HG02884 (cell line): ENCODE results near the gene CREB5.
"Not testable (repeated sequence)": the region's sequence is repeated elsewhere in the genome, so short reads cannot be mapped to it uniquely, and the experiment has no call there.

Experiments used
- ATAC-seq: cut with Tn5 transposase; IDR thresholded peaks from one replicate; pipeline ENCODE4 v1.9.1; 2021; ENCODE audit warnings: mild to moderate bottlenecking, moderate library complexity; ENCODE audit not compliant: unreplicated experiment

CREB5 gene

GRCh38 chr7:28799619-28800018 is 387.3 kb downstream of the CREB5 start:
- ATAC-seq, result no peak

DNA sequence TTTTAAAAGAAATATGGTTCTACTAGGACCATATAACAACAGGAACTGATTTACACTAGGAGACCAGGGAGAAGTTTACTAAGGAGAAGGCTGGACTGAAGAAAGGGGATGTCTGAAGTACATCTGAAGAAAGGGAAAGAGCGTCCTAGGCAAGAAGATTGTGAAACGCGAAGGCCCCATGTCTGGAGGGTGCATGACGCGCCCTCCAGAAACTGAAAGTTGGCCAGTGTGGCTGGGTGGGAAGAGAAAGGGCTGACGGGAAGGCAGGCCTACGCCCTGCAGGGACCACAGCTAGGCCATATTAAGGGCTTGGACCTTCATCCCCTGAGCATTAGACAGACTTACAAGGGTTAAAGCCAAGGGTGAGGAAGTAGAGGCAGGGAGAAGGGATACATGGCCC is 387.8 kb downstream of the CREB5 start:
- ATAC-seq, result no peak

DNA sequence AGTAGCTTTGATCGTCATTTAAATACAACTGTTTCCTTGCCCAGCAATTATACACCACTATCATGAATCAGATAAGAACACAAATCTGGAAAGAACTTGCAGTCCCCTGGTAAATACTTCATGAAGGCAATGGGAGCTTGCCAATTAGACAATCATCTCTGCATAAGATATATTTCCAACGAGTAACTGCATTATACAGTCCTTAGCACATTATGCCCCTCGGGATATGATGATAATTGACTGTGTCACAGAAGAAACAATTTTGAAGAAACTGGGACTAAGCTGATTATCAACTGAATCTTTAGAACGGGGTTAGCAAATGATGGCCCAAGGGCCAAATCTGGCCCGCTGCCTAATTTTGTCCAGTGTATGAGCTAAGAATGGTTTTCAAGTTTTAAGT is 390.1 kb downstream of the CREB5 start:
- ATAC-seq, result no peak

- no peak for ATAC-seq
These were observed 391.8 kb downstream of the CREB5 start for GRCh38 chr7:28804157-28804556.

DNA sequence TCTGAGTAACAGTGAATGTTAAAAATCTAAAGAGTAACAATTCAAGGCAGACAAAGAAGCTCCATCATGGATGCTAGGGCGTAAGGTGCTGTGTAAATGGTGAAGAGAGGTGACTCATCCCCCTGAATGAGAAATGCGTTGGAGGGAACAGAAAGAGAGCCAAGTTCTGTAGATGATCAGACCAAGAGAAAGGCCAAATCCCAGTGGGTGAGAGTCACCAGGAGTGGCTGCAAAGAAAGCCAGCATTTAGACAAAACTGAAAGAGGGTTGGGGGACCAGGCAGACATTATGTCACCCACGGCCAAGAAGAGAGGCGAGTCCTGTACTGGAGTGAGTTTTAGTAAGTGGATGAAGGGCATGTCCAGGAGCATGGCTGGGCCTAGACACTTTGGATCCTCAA is 392.7 kb downstream of the CREB5 start:
- ATAC-seq, result no peak

- no peak for ATAC-seq
These were observed 394.5 kb downstream of the CREB5 start for GRCh38 chr7:28806841-28807240.

GRCh38 chr7:28807396-28807994 is 395.2 kb downstream of the CREB5 start:
- no peak for ATAC-seq

GRCh38 chr7:28808796-28809533 is 396.6 kb downstream of the CREB5 start:
- no peak for ATAC-seq

DNA sequence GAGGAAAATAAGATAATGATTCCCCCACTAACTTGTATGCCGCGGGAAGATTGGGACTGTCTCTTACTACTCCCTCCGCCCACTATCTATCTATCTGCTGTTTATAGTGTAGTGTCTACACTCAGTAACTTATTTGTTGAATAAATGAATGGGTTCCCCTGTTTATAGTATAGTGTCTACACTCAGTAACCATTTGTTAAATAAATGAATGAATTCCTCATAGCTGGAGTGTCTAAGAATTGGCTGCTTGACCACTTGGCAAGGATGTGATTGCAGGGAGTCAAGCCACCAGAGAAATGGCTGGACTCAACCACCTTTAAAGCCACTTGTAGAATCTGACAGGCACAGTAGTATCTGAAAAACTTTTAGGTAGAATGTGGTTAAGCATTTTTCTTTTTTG is 398.7 kb downstream of the CREB5 start:
- ATAC-seq, result no peak

- ATAC-seq, result no peak
These were observed 399.5 kb downstream of the CREB5 start for GRCh38 chr7:28811701-28812430.

DNA sequence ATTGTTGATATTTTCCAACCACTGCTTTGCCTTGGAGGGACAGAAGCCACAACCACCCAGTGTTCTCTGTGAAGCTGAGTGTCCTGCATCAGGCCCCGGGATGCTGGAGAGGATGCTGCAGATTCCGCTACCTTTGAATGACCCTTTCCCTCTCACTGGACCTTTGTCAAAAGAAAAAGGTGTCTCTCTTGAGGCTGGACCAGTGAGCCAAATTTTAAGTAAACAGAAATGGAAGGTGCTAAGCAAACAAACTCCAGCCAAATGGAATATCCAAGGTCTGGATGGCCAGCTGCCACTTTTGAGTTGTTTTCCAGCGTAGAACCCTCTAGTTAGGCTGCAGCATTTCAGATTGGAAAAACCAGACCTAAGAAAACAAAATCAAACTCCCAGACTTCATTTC is 400.3 kb downstream of the CREB5 start:
- no peak for ATAC-seq

- no peak for ATAC-seq
These were observed 401.1 kb downstream of the CREB5 start for GRCh38 chr7:28813243-28813962.

- peak; percentile 16 for ATAC-seq
These were observed 403.1 kb downstream of the CREB5 start for GRCh38 chr7:28815369-28815927.

DNA sequence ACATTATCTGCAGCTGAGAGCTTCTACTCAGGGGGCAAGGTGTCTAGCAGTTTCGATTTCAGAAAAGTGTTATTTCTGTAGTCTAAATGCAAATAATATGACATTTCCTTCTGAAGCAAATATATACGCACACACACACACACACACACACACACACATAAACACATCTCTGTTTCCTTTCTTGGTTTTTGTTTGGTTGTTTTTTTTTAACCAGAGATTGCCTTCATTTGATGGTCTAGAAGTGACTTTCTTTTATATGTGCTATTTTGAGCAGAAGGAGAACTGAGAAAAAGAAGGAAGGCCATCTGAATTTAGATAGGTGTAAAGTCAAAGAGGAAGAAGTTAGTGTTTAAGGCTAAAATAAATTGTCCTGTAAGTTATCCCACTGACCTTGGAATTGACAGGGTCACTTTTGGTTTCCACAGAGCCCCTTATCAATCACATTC is 403.6 kb downstream of the CREB5 start:
- ATAC-seq, result peak; percentile 86

DNA sequence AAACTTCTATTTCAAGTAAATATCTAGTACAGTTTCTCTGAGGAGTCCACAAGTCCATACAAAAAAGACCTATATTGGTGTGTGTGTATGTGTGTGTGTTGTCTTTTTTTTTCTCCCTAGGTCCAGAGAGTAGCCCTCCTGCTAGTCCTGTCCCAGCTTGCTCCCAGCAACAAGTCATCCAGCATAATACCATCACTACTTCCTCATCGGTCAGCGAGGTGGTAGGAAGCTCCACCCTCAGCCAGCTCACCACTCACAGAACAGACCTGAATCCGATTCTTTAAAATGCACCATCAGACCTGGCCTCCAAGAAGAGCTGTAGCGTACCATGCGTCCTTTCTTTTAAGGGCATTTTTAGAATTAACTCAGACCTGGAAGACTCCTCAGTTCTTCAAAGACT is 406.7 kb downstream of the CREB5 start:
- no peak for ATAC-seq

- ATAC-seq, result no peak
These were observed 411.3 kb downstream of the CREB5 start for GRCh38 chr7:28823582-28823981.

DNA sequence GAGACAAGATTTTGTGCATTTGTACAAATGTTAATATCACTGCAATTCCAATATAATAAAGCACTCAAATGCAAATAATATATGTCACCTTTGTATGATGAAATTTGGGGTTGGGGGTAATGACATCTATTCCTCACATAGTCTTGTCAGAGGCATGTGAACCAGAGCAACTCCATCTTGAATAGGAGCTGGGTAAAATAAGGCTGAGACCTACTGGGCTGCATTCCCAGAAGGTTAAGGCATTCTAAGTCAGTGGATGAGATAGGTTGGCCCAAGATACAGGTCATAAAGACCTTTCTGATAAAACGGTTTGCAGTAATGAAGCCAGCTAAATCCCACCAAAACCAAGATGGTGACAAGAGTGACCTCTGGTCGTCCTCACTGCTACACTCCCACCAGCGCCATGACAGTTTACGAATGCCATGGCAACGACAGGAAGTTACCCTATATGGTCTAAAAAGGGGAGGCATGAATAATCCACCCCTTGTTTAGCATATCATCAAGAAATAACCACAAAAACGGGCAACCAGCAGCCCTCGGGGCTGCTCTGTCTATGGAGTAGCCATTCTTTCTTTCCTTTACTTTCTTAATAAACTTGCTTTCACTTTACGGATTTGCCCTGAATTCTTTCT is 413.6 kb downstream of the CREB5 start:
- ATAC-seq, result not testable (repeated sequence)

- no peak for ATAC-seq
These were observed 418.5 kb downstream of the CREB5 start for GRCh38 chr7:28830846-28831245.

- ATAC-seq, result no peak
These were observed 420.4 kb downstream of the CREB5 start for GRCh38 chr7:28832669-28833068.

GRCh38 chr7:28835800-28836199 is 423.5 kb downstream of the CREB5 start:
- no peak for ATAC-seq

DNA sequence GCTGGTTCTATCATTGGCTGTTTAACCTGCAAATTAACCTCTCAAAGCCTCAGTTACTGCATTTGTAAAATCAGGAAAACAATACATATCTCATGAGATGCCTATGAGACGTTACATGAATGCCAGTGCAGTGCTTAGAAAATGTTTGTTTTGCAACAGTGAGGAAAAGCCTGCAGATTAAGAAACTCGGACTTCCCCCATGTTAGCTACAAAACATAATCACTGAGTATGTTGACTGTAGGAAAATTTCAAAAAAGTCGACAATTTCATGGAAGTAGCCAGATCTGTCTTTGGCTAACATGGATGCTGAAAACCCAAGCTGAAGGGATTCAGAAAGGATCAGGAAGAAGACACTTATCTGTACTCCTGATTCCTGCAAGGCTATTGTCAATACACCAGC is 424.4 kb downstream of the CREB5 start:
- ATAC-seq, result no peak
